GM23338 (cell line): ENCODE results near the gene COL16A1. TPM values are rescaled to one million over a fixed set of nuclear protein-coding genes. Genes with fewer than 3 reads are reported as not detected.

ENCODE experiments used
- CREB1 ChIP-seq: fragments of 250-450 bp; sonication (Bioruptor Pico); IDR thresholded peaks from 2 replicates; pipeline ENCODE4 v1.5.0; 2020; ENCODE audit warnings: low read depth, mild to moderate bottlenecking, moderate library complexity
- CTCF ChIP-seq, 2 experiments: fragments of 200-600 bp in 1 of 2; sonication (generic) in 1 of 2; conservative IDR thresholded peaks; 2 replicates each; pipeline versions ENCODE4 v1.5.1 to v1.6.1; 2016 to 2017; ENCODE audit warnings: antibody characterized with exemption in 2 of 2, low read depth in 2 of 2, mild to moderate bottlenecking in 2 of 2, moderate library complexity in 1 of 2
- ETS1 ChIP-seq: IDR thresholded peaks from 2 replicates; pipeline ENCODE4 v1.6.1; 2016; ENCODE audit warnings: antibody characterized with exemption
- POLR2AphosphoS5 ChIP-seq: IDR thresholded peaks from 2 replicates; pipeline ENCODE4 v1.6.1; 2016; ENCODE audit warnings: antibody characterized with exemption, low read depth
- REST ChIP-seq: IDR thresholded peaks from one replicate; pipeline ENCODE4 v1.6.1; 2018; ENCODE audit warnings: antibody characterized with exemption; ENCODE audit not compliant: unreplicated experiment
- ZNF114 ChIP-seq: fragments of 250-450 bp; sonication (Bioruptor Pico); IDR thresholded peaks from 2 replicates; pipeline ENCODE4 v1.5.0; 2020; ENCODE audit warnings: mild to moderate bottlenecking, moderate library complexity
- polyA plus RNA-seq: library from polyadenylated mRNA; unstranded; fragments of >200 nt; fragmentation: Nextera tagmentation; extraction: Ambion mirVana; gene quantifications from 2 replicates; pipeline ENCODE4 v1.2.1, GENCODE V29; 2016
- total RNA-seq: library from RNA; depleted of rRNA; stranded (reverse); fragments of >200 nt; shearing (Covaris generic); gene quantifications from 2 replicates; pipeline ENCODE4 v1.2.3, GENCODE V29; 2014; rRNA removed

Gene COL16A1
- total and polyA plus RNA-seq, 2 experiments from 2014 or later, result 4.2 to 13.2 TPM

GRCh38 chr1:31605908-31606427, 97.8 kb downstream of the COL16A1 start (continued):
- TF ChIP-seq ZNF114 (CRISPR knock-in tag) (no peak), POLR2AphosphoS5 (no peak), REST (no peak), CREB1 (no peak), CTCF (conservative IDR thresholded peaks at IDR 0.05; ENCODE audit: low read depth in 2 of 2) (no peak), ETS1 (no peak)

Other genes starting within 250 kb of the COL16A1 start
- 15.8 and 20.4 TPM in 2 replicates for gene TINAGL1, start 127.5 kb downstream of the COL16A1 start, total RNA-seq
- 6.2 and 6.8 TPM in 2 replicates for gene TINAGL1, start 127.5 kb downstream of the COL16A1 start, polyA plus RNA-seq
- 1.0 TPM in 1 of 2 replicates, not detected in the other for gene HCRTR1, start 86.3 kb downstream of the COL16A1 start, total RNA-seq
- gene HCRTR1, start 86.3 kb downstream of the COL16A1 start, polyA plus RNA-seq, result 0.15 TPM in 1 of 2 replicates, not detected in the other
- 60.5 and 68.5 TPM in 2 replicates for gene PEF1, start 59.1 kb downstream of the COL16A1 start, total RNA-seq
- gene PEF1, start 59.1 kb downstream of the COL16A1 start, polyA plus RNA-seq, result 22.0 and 22.3 TPM in 2 replicates
- gene ADGRB2, start 60.3 kb upstream of the COL16A1 start, total RNA-seq, result 20.9 and 27.8 TPM in 2 replicates
- gene ADGRB2, start 60.3 kb upstream of the COL16A1 start, polyA plus RNA-seq, result 7.9 and 8.0 TPM in 2 replicates
- 1.3 and 2.9 TPM in 2 replicates for gene SPOCD1, start 112.0 kb upstream of the COL16A1 start, total RNA-seq
- 0.68 and 0.73 TPM in 2 replicates for gene SPOCD1, start 112.0 kb upstream of the COL16A1 start, polyA plus RNA-seq
- 260 and 354 TPM in 2 replicates for gene PTP4A2, start 234.4 kb upstream of the COL16A1 start, total RNA-seq
- gene PTP4A2, start 234.4 kb upstream of the COL16A1 start, polyA plus RNA-seq, result 138 and 153 TPM in 2 replicates